ENCODE measurements around the gene ANO1. TPM values are rescaled to one million over a fixed set of nuclear protein-coding genes. Genes with fewer than 3 reads are reported as not detected.

Gene ANO1
- total RNA-seq, 4 donors from 2014 or later: 22.5 to 57.6 (median 41.4) TPM

DNA sequence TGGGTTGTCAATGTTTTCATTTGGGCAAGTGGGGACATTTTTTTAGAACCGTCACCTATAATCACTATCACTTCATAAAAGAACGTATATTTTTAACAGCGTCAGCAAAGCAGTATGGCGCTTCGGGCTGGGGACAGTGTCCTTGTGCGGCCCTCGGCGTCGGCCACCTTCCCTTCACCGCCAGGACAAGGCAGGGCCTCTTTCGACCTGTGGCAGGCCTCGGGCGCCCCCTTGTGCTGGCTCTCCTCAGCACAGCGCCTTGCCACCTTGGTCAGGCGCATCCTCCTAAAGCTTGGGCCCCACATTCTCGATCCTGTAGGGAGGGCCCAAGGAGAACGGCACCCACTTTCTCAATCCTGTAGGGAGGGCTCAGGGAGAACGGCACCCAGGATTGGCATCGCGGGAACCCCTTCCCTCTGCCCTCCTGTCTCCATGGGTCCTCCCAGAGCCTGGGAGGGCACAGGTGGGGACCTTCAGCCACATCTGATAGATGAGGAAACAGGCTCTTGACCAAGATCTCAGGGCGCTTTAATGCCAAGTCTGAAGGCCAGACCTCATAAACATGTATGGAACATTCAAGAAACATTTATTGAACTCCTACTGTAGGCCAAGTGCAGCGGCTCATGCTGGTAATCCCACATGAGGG, 113.5 kb downstream of the ANO1 start:
- no peak overlapping the region for H3K27ac ChIP-seq

GRCh38 chr11:70192666-70193410, 114.7 kb downstream of the ANO1 start:
- no peak for ATAC-seq
- Histone ChIP-seq H3K27ac (no peak overlapping the region), H3K4me1 (peaks cover 0 to 5% (median 0%) of the 10 kb centered on the region in 3 donors), H3K9me3 (no peaks in the 10 kb centered on the region), H3K36me3 (no peaks in the 10 kb centered on the region), H3K27me3 (peaks cover 41% of the 10 kb centered on the region), H3K4me3 (no peak overlapping the region)
- TF ChIP-seq POLR2A (IDR thresholded peaks at IDR 0.05) (no peak), EP300 (IDR thresholded peaks at IDR 0.05) (no peak), POLR2AphosphoS5 (IDR thresholded peaks at IDR 0.05) (no peak)
- TF ChIP-seq, protein P1, sequence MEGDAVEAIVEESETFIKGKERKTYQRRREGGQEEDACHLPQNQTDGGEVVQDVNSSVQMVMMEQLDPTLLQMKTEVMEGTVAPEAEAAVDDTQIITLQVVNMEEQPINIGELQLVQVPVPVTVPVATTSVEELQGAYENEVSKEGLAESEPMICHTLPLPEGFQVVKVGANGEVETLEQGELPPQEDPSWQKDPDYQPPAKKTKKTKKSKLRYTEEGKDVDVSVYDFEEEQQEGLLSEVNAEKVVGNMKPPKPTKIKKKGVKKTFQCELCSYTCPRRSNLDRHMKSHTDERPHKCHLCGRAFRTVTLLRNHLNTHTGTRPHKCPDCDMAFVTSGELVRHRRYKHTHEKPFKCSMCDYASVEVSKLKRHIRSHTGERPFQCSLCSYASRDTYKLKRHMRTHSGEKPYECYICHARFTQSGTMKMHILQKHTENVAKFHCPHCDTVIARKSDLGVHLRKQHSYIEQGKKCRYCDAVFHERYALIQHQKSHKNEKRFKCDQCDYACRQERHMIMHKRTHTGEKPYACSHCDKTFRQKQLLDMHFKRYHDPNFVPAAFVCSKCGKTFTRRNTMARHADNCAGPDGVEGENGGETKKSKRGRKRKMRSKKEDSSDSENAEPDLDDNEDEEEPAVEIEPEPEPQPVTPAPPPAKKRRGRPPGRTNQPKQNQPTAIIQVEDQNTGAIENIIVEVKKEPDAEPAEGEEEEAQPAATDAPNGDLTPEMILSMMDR (IDR thresholded peaks at IDR 0.05): no peak
- 60 to 69% methylated on average over 1 to 9 of the region's 15 CpGs for WGBS, 2 donors (ENCODE audit: low coverage in 1 of 2)

More for the DNA sequence above, 113.5 kb downstream of the ANO1 start:
- Histone ChIP-seq H3K36me3 (no peaks in the 10 kb centered on the region), H3K4me1 (peaks cover 0 to 5% (median 0%) of the 10 kb centered on the region in 3 donors), H3K27me3 (peaks cover 33% of the 10 kb centered on the region), H3K4me3 (no peak overlapping the region), H3K9me3 (no peaks in the 10 kb centered on the region)
- 13 to 17% methylated on average over 2 to 9 of the region's 22 CpGs for WGBS, 2 donors (ENCODE audit: low coverage in 1 of 2)
- peak; percentile 60 for ATAC-seq
- TF ChIP-seq EP300 (IDR thresholded peaks at IDR 0.05): no peak
- TF ChIP-seq, protein P1 (IDR thresholded peaks at IDR 0.05): peak in 3 of 4 experiments; percentile 74 to 87 (median 81)

DNA sequence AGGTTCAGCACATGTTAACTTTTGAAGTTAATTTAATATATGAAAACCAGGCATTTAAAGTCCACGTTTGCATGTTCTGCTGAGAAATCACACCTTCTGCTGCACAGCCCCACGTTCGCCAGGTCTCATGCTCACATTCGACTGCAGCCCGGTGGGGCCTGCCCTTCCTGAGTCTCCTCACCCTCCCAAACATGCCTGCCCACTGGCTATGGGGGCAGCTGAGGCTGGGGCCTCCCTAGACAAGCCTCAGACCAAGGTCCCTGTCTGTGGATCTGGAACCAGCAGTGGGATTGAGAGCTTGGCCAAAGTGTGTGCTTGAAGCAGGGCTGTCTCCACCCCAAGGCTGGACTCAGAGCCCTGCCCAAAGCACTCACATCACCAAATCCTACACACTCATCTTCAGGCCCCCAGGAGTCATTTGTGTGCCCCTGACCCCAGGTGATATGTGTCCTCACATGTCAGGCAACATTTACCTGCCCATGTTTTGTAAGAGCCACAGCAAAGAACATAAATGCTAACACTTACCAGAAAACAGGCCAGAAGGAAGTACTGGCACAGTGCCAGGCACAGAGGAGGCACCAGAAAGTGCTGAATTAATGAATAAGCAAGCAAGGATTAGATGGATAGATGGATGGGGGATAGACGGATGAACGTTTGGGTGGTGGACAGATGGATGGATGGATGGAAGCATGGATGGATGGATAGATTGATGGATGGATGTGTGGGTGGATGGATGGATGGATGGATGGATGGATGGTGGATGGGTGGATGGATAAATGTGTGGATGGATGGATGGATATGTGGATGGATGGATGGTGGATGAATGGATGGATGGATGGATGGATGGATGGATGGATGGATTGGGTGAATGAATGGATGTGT, 115.5 kb downstream of the ANO1 start:
- Histone ChIP-seq H3K27ac (no peak overlapping the region), H3K27me3 (peaks cover 44% of the 10 kb centered on the region), H3K36me3 (no peaks in the 10 kb centered on the region), H3K4me1 (peaks cover 0 to 5% (median 0%) of the 10 kb centered on the region in 3 donors), H3K9me3 (no peaks in the 10 kb centered on the region), H3K4me3 (no peak overlapping the region)
- no peak for ATAC-seq
- WGBS, 2 donors (ENCODE audit: low coverage in 1 of 2): 60 to 81% methylated on average over 2 to 7 of the region's 7 CpGs
- TF ChIP-seq EP300 (IDR thresholded peaks at IDR 0.05) (no peak), POLR2AphosphoS5 (IDR thresholded peaks at IDR 0.05) (no peak), POLR2A (IDR thresholded peaks at IDR 0.05) (no peak)
- TF ChIP-seq, protein P1 (IDR thresholded peaks at IDR 0.05): no peak

- Histone ChIP-seq H3K4me1 (peaks cover 0 to 5% (median 0%) of the 10 kb centered on the region in 3 donors), H3K27ac (no peak overlapping the region), H3K36me3 (no peaks in the 10 kb centered on the region), H3K4me3 (no peak overlapping the region), H3K27me3 (peaks cover 51% of the 10 kb centered on the region), H3K9me3 (no peaks in the 10 kb centered on the region)
- ATAC-seq: no peak
- 76 to 85% methylated on average over 3 of the region's 3 CpGs for WGBS, 2 donors (ENCODE audit: low coverage in 1 of 2)
- TF ChIP-seq EP300 (IDR thresholded peaks at IDR 0.05) (no peak), POLR2AphosphoS5 (IDR thresholded peaks at IDR 0.05) (no peak), POLR2A (IDR thresholded peaks at IDR 0.05) (no peak)
- TF ChIP-seq, protein P1 (IDR thresholded peaks at IDR 0.05): no peak
Observed at GRCh38 chr11:70194792-70195791, 117.0 kb downstream of the ANO1 start.
